HG02943 (cell line): ENCODE results near the gene MRPS34.

ENCODE experiments used
- ATAC-seq: cut with Tn5 transposase; IDR thresholded peaks from one replicate; pipeline ENCODE4 v1.9.1; 2021; ENCODE audit warnings: mild to moderate bottlenecking, low read depth, moderate library complexity; ENCODE audit not compliant: unreplicated experiment

Gene MRPS34

DNA sequence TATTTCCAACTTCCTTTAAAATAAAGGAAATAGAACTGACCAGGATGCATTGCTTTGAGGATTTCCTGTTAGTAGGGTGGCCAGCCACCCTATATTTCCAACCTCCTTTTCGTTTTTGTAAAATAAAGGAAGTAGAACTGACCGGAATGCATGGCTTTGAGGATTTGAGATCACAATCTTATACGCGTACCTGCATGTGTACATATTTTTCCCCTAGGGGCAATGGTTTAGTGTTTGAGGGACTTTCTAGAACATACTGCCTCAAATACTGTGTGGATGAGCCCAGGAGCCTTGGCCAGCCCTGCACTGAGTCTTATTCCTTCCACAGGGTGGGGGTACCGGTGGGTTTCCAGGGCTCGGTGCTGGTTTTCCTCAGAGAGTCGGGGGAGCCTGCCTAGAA, 41.3 kb downstream of the MRPS34 start:
- ATAC-seq, result no peak

DNA sequence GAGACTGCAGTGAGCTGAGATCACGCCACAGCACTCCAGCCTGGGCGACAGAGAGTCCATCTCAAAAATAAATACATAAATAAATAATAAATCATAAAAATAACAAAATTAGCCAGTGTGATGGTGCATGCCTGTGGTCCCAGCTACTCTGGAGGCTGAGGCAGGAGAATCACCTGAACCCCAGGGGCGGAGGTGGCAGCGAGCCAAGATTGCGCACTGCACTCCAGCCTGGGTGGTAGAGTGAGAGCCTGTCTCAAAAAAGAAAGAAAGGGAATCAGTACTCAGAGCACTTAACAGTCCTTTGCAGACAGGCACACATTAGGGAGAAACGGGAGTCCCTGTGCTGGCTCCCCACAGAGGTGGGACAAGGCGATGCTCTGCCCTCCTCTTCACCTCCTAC, 41.9 kb downstream of the MRPS34 start:
- no peak for ATAC-seq

GRCh38 chr16:1729445-1729844, 43.5 kb downstream of the MRPS34 start:
- ATAC-seq, result no peak

DNA sequence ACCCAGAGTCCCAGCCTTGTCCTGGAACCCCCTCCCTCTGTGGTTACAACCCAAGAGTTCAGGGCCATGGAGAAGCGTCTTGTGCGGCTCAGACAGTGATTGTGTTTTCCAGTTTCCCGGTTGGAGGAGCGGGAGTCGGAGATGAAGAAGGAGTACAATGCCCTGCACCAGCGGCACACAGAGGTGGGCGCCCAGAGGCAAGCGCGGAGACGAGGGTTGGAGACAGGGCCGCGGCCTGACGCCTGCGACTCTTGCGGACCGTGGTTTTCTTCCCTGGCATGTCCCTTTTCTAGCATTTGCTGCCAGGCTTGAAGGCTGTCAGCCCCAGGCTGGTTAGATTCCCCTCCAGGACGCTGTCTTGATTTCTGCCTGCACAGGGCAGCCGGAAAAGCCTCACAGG, 43.9 kb downstream of the MRPS34 start:
- no peak for ATAC-seq

GRCh38 chr16:1727651-1728624, 45.0 kb downstream of the MRPS34 start:
- no peak for ATAC-seq

- ATAC-seq, result no peak
Measured at GRCh38 chr16:1726661-1727502, 46.1 kb downstream of the MRPS34 start.

GRCh38 chr16:1724491-1724890, 48.4 kb downstream of the MRPS34 start:
- no peak for ATAC-seq

DNA sequence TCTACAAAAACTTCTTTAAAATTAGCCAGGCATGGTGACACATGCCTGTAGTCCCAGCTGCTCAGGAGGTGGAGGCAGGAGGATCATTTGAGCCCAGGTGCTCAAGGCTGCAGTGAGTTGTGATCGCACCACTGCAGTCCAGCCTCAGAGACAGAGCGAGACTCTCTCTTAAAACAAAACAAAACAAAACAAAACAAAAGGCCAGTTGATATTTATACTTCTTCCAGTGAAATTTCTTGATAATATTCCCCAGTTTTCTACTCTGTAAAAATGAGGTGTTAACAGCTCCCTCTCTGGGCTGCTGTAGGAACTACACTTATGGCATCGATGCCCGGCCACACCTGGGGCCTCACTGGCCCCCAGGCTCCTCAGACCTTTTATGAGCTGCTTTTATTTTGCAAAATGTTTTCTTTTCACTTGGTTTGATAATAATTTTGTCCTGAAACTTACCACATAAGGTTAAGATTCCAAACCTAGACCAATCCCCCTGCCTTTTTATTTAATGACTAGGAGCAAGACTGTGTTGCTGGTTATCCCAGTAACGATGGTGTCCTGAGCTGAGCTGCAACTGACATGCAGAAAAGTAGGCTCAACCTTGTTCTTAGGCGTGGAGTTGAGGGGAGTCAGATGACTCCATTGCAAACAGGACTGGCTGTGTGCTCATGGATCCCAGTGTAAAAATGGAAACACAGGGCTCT, 49.3 kb downstream of the MRPS34 start:
- no peak for ATAC-seq
